ENCODE results near the gene FRYL. TPM values are rescaled to one million over a fixed set of nuclear protein-coding genes. Genes with fewer than 3 reads are reported as not detected.

The FRYL gene
- total RNA-seq, 1 experiment from 2014 or later: 47.7 TPM

DNA sequence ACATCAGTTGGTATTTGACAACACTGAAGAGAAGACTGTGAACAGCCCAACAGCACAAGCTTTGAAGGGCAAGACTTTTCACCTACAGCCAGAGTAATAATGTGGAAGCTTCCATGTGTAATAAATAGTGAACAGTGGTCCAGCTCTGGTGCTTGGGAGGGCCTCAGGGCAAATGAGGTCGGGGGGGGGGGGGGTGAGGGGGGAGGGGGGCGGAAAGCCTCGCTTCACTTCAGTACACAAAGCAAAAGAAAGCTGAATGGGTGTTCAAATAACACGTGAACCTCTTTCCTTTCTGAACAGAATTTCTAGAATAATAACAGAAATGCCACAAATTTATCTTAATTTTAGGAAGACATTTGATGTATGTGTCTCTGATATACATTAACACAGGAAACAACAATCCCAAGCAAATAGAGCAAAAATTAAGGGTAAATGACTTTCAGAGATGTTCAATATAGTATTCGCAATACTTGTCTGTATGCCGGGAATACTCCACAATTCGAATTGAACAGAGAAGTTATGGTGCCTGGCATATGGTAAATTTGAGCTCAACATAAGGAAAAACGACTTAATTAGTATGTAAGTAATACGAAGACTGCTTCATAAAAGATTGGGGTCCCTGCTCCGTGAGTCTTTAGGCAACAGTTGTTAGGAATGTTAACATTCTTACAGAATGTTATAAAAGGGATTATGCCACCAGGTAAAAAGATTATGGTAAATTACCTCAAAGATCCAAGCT, 92.6 kb downstream of the FRYL start:
- Histone ChIP-seq H3K4me3 (replicated peaks in 1 of 2; ENCODE audit: low read depth in 1 of 2, low read length in 2 of 2) (no peak overlapping the region), H3K4me1 (ENCODE audit: control insufficient read depth in 1 of 2, insufficient read depth in 2 of 2, low read length in 2 of 2) (peaks cover 4 to 6% of the 10 kb centered on the region in 2 experiments; a peak in 3 of 4 replicates), H3K9me2 (ENCODE audit: insufficient read depth) (no peaks in the 10 kb centered on the region), H3K36me3 (ENCODE audit: control insufficient read depth in 1 of 2, insufficient read depth in 2 of 2, low read length in 2 of 2) (no peaks in the 10 kb centered on the region), H3K4me2 (ENCODE audit: low read length) (no peak overlapping the region), H3K9me3 (ENCODE audit: control insufficient read depth in 1 of 2, insufficient read depth in 1 of 2, low read depth in 1 of 2, low read length in 2 of 2) (no peaks in the 10 kb centered on the region), H3K79me2 (ENCODE audit: insufficient read depth, low read length) (peaks cover 41% of the 10 kb centered on the region), H3K27me3 (ENCODE audit: insufficient read depth, low read length) (no peaks in the 10 kb centered on the region), H3K27ac (ENCODE audit: low read depth, low read length) (no peak overlapping the region), H3K9ac (ENCODE audit: low read length) (no peak overlapping the region), H2AFZ (ENCODE audit: low read depth, low read length, poor library complexity, severe bottlenecking) (no peak overlapping the region), H4K20me1 (ENCODE audit: insufficient read depth) (no peaks in the 10 kb centered on the region)
- TF ChIP-seq, protein P1, sequence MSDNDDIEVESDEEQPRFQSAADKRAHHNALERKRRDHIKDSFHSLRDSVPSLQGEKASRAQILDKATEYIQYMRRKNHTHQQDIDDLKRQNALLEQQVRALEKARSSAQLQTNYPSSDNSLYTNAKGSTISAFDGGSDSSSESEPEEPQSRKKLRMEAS (IDR thresholded peaks at IDR 0.05): no peak
- TF ChIP-seq SIN3A (IDR thresholded peaks at IDR 0.05; ENCODE audit: low read depth) (no peak), FOSL1 (IDR thresholded peaks at IDR 0.05; ENCODE audit: low read depth) (no peak), ZFX (IDR thresholded peaks at IDR 0.05) (no peak), EZH2 (IDR thresholded peaks at IDR 0.05) (no peak), ELF1 (IDR thresholded peaks at IDR 0.05; ENCODE audit: borderline replicate concordance, low read depth) (no peak), SRF (IDR thresholded peaks at IDR 0.05; ENCODE audit: low read depth) (no peak)
- CTCF ChIA-PET: no interaction called here
- DNase-seq (ENCODE audit: low read depth, low spot score) (no peak), ATAC-seq (no peak)
- intact Hi-C loops (cut with micrococcal nuclease): loop anchor here (10.0 kb wide), 1 partner anchor 147 kb away; the partner anchor contains the start of gene OCIAD1
- no TSS peak for BruUV-seq (replicated peaks)
- RAD21 ChIA-PET (ENCODE audit: low non-redundant PET in 1 of 2, low total read pairs in 2 of 2, uncharacterized antibody in 2 of 2, unreplicated experiment in 2 of 2): no interaction called here
- POLR2A ChIA-PET: no interaction called here

DNA sequence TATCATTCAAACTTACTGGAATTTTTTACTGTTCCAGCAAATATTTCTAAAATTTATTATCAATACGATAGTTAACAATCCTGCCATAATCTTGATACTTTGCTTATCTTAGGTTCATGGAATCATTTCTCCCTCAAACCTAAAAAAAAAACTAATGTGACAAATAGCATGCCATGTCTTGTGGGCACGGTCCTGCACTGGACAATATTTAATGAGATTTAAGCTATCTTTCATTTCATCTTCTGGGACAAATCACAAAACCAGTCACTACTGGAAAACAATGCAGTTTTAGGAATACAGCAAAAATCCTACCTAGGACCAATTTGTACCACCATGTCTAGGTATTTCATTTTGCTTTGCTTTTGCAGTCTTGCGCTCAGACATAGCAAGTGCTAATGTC, 93.7 kb downstream of the FRYL start:
- H3K4me2 ChIP-seq (ENCODE audit: low read length): no peak overlapping the region
- H3K9me2 ChIP-seq (ENCODE audit: insufficient read depth): no peaks in the 10 kb centered on the region
- no peak overlapping the region for H3K9ac ChIP-seq (ENCODE audit: low read length)
- H2AFZ ChIP-seq (ENCODE audit: low read depth, low read length, poor library complexity, severe bottlenecking): no peak overlapping the region
- no peak for ATAC-seq
- no peak for DNase-seq (ENCODE audit: low read depth, low spot score)
- ChIA-PET CTCF (no interaction called here), RAD21 (ENCODE audit: low non-redundant PET in 1 of 2, low total read pairs in 2 of 2, uncharacterized antibody in 2 of 2, unreplicated experiment in 2 of 2) (no interaction called here), POLR2A (no interaction called here)
- H3K79me2 ChIP-seq (ENCODE audit: insufficient read depth, low read length): peaks cover 36% of the 10 kb centered on the region
- H3K27ac ChIP-seq (ENCODE audit: low read depth, low read length): no peak overlapping the region
- H4K20me1 ChIP-seq (ENCODE audit: insufficient read depth): no peaks in the 10 kb centered on the region
- no peaks in the 10 kb centered on the region for H3K27me3 ChIP-seq (ENCODE audit: insufficient read depth, low read length)
- intact Hi-C loops (cut with micrococcal nuclease): loop anchor here (10.0 kb wide), 1 partner anchor 148 kb away; the partner anchor contains the start of gene OCIAD1
- no peaks in the 10 kb centered on the region for H3K36me3 ChIP-seq (ENCODE audit: control insufficient read depth in 1 of 2, insufficient read depth in 2 of 2, low read length in 2 of 2)
- no peak overlapping the region for H3K4me3 ChIP-seq (replicated peaks in 1 of 2; ENCODE audit: low read depth in 1 of 2, low read length in 2 of 2)
- H3K9me3 ChIP-seq (ENCODE audit: control insufficient read depth in 1 of 2, insufficient read depth in 1 of 2, low read depth in 1 of 2, low read length in 2 of 2): no peaks in the 10 kb centered on the region
- BruUV-seq (replicated peaks): no TSS peak
- H3K4me1 ChIP-seq (ENCODE audit: control insufficient read depth in 1 of 2, insufficient read depth in 2 of 2, low read length in 2 of 2): peaks cover 4 to 6% of the 10 kb centered on the region in 2 experiments; a peak in 3 of 4 replicates
- TF ChIP-seq, protein P2, sequence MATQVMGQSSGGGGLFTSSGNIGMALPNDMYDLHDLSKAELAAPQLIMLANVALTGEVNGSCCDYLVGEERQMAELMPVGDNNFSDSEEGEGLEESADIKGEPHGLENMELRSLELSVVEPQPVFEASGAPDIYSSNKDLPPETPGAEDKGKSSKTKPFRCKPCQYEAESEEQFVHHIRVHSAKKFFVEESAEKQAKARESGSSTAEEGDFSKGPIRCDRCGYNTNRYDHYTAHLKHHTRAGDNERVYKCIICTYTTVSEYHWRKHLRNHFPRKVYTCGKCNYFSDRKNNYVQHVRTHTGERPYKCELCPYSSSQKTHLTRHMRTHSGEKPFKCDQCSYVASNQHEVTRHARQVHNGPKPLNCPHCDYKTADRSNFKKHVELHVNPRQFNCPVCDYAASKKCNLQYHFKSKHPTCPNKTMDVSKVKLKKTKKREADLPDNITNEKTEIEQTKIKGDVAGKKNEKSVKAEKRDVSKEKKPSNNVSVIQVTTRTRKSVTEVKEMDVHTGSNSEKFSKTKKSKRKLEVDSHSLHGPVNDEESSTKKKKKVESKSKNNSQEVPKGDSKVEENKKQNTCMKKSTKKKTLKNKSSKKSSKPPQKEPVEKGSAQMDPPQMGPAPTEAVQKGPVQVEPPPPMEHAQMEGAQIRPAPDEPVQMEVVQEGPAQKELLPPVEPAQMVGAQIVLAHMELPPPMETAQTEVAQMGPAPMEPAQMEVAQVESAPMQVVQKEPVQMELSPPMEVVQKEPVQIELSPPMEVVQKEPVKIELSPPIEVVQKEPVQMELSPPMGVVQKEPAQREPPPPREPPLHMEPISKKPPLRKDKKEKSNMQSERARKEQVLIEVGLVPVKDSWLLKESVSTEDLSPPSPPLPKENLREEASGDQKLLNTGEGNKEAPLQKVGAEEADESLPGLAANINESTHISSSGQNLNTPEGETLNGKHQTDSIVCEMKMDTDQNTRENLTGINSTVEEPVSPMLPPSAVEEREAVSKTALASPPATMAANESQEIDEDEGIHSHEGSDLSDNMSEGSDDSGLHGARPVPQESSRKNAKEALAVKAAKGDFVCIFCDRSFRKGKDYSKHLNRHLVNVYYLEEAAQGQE (IDR thresholded peaks at IDR 0.05; ENCODE audit: low read depth): no peak
- TF ChIP-seq ELF1 (IDR thresholded peaks at IDR 0.05; ENCODE audit: borderline replicate concordance, low read depth): no peak
- no peak for TF ChIP-seq EZH2 (IDR thresholded peaks at IDR 0.05)
- no peak for TF ChIP-seq SIN3A (IDR thresholded peaks at IDR 0.05; ENCODE audit: low read depth)
- no peak for TF ChIP-seq EZH2phosphoT487 (IDR thresholded peaks at IDR 0.05; ENCODE audit: borderline replicate concordance)
- TF ChIP-seq ZFX (IDR thresholded peaks at IDR 0.05): no peak
- no peak for TF ChIP-seq POLR2AphosphoS5 (IDR thresholded peaks at IDR 0.05; ENCODE audit: low read depth, low read length)
- no peak for TF ChIP-seq POLR2A (IDR thresholded peaks at IDR 0.05; ENCODE audit: borderline replicate concordance, extremely low read depth, insufficient read depth, insufficient read length)
- TF ChIP-seq JUND (IDR thresholded peaks at IDR 0.05): no peak
- no peak for TF ChIP-seq ZNF274 (IDR thresholded peaks at IDR 0.05; ENCODE audit: low read depth, low read length)
- TF ChIP-seq, protein P3, sequence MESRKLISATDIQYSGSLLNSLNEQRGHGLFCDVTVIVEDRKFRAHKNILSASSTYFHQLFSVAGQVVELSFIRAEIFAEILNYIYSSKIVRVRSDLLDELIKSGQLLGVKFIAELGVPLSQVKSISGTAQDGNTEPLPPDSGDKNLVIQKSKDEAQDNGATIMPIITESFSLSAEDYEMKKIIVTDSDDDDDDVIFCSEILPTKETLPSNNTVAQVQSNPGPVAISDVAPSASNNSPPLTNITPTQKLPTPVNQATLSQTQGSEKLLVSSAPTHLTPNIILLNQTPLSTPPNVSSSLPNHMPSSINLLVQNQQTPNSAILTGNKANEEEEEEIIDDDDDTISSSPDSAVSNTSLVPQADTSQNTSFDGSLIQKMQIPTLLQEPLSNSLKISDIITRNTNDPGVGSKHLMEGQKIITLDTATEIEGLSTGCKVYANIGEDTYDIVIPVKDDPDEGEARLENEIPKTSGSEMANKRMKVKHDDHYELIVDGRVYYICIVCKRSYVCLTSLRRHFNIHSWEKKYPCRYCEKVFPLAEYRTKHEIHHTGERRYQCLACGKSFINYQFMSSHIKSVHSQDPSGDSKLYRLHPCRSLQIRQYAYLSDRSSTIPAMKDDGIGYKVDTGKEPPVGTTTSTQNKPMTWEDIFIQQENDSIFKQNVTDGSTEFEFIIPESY (IDR thresholded peaks at IDR 0.05; ENCODE audit: extremely low read depth, insufficient replicate concordance, low read length): no peak
- TF ChIP-seq, protein P4, sequence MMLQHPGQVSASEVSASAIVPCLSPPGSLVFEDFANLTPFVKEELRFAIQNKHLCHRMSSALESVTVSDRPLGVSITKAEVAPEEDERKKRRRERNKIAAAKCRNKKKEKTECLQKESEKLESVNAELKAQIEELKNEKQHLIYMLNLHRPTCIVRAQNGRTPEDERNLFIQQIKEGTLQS (IDR thresholded peaks at IDR 0.05): no peak

Data from HCT116 (cell line).